ENCODE data around the gene IFIT3. TPM values are rescaled to one million over a fixed set of nuclear protein-coding genes. Genes with fewer than 3 reads are reported as not detected.

IFIT3 gene
- total RNA-seq, 1 experiment from 2014 or later, result 0.55 TPM

DNA sequence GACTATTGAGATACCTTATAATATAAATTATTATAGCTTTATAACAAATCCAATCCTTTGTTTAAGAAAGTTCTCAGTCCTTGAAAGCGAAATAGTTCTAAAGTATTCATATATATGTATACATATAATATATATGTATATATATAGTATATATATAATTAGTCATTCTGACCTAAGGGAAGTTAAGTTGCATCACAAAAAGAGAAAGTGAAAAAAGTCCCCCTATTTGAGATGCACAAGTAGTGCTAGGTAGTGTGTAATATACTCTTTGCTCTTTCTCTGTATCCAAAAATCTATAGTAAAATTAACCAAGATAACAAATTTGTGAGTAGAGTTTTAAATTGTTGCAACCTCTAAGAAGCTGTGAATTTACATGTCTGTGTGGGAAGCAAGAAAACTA lies 36.7 kb downstream of the IFIT3 start:
- no CpG with 5 or more reads among the region's 1 CpG for WGBS (ENCODE audit: extremely low coverage, insufficient read length, low lambda C conversion rate)

More for the DNA sequence above, 36.7 kb downstream of the IFIT3 start:
- H3K27me3 Mint-ChIP-seq (ENCODE audit: low read depth), result no peaks in the 10 kb centered on the region; the same call in 1 of the 2 replicates
- peaks cover 9% of the 10 kb centered on the region in 2 experiments for H3K4me1 Mint-ChIP-seq
- Histone ChIP-seq H4K5ac (ENCODE audit: insufficient read length, low read depth, low read length) (no peak overlapping the region), H2BK20ac (ENCODE audit: low read depth, low read length, poor library complexity, severe bottlenecking) (no peak overlapping the region), H3K9ac (ENCODE audit: extremely low read depth, insufficient read length, low read length) (no peak overlapping the region), H4K8ac (replicated peaks; ENCODE audit: insufficient read length, low read depth, low read length) (no peak overlapping the region), H3K23me2 (ENCODE audit: insufficient read length, low read depth, low read length, poor library complexity, severe bottlenecking) (no peaks in the 10 kb centered on the region), H3K27me3 (ENCODE audit: insufficient read depth, low read length) (no peaks in the 10 kb centered on the region), H3K23ac (ENCODE audit: insufficient read length, low read depth, low read length) (no peak overlapping the region), H3K56ac (ENCODE audit: insufficient read length, low read depth, low read length) (no peak overlapping the region), H3K9me3 (ENCODE audit: control insufficient read depth, low read depth, low read length) (no peaks in the 10 kb centered on the region), H2BK120ac (ENCODE audit: low read depth, low read length, poor library complexity, severe bottlenecking) (no peak overlapping the region), H2AK5ac (ENCODE audit: insufficient read length, low read length) (no peak overlapping the region), H3K4me1 (ENCODE audit: insufficient read depth, low read length) (no peaks in the 10 kb centered on the region; the same call in 1 of the 2 replicates), H3T11ph (ENCODE audit: low read length) (no peak overlapping the region), H3K18ac (ENCODE audit: insufficient read length, low read depth, low read length) (no peak overlapping the region), H4K20me1 (ENCODE audit: control insufficient read depth, insufficient read depth, insufficient read length) (no peaks in the 10 kb centered on the region), H3K4me2 (ENCODE audit: insufficient read depth, insufficient read length, low read length) (no peak overlapping the region), H2BK15ac (ENCODE audit: low read depth, low read length) (no peak overlapping the region), H3K27ac (ENCODE audit: insufficient read length, low read depth, low read length) (no peak overlapping the region), H3K14ac (ENCODE audit: insufficient read depth, low read length) (no peak overlapping the region), H2BK5ac (ENCODE audit: insufficient read length, low read length) (no peak overlapping the region), H3K4ac (ENCODE audit: low read depth, low read length) (no peak overlapping the region), H2AFZ (ENCODE audit: low read length) (no peak overlapping the region), H3K79me2 (ENCODE audit: insufficient read depth, low read length) (no peaks in the 10 kb centered on the region), H4K91ac (ENCODE audit: insufficient read length, low read depth, low read length) (no peak overlapping the region), H3K79me1 (ENCODE audit: insufficient read depth, low read depth, low read length, poor library complexity, severe bottlenecking) (no peaks in the 10 kb centered on the region), H2BK12ac (ENCODE audit: insufficient read length, low read depth, low read length) (no peak overlapping the region)
- no peak overlapping the region for H3K4me3 Mint-ChIP-seq
- peaks cover 0 to 2% (median 2%) of the 10 kb centered on the region in 3 experiments; a peak in 2 of 7 replicates for H3K36me3 Mint-ChIP-seq (ENCODE audit: insufficient read depth in 1 of 3, low read depth in 3 of 3)
- H3K9me3 Mint-ChIP-seq, result peaks cover 2% of the 10 kb centered on the region in 2 experiments; a peak in 2 of 5 replicates
- DNase-seq, result no peak
- TF ChIP-seq, protein P1, sequence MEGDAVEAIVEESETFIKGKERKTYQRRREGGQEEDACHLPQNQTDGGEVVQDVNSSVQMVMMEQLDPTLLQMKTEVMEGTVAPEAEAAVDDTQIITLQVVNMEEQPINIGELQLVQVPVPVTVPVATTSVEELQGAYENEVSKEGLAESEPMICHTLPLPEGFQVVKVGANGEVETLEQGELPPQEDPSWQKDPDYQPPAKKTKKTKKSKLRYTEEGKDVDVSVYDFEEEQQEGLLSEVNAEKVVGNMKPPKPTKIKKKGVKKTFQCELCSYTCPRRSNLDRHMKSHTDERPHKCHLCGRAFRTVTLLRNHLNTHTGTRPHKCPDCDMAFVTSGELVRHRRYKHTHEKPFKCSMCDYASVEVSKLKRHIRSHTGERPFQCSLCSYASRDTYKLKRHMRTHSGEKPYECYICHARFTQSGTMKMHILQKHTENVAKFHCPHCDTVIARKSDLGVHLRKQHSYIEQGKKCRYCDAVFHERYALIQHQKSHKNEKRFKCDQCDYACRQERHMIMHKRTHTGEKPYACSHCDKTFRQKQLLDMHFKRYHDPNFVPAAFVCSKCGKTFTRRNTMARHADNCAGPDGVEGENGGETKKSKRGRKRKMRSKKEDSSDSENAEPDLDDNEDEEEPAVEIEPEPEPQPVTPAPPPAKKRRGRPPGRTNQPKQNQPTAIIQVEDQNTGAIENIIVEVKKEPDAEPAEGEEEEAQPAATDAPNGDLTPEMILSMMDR (conservative IDR thresholded peaks at IDR 0.05), result no peak
- no peak overlapping the region for H3K27ac Mint-ChIP-seq

All from H9 (cell line).